ENCODE data around the gene TMEM69.
"Not testable (repeated sequence)": the region's sequence is repeated elsewhere in the genome, so short reads cannot be mapped to it uniquely, and the experiment has no call there.

TMEM69 gene

DNA sequence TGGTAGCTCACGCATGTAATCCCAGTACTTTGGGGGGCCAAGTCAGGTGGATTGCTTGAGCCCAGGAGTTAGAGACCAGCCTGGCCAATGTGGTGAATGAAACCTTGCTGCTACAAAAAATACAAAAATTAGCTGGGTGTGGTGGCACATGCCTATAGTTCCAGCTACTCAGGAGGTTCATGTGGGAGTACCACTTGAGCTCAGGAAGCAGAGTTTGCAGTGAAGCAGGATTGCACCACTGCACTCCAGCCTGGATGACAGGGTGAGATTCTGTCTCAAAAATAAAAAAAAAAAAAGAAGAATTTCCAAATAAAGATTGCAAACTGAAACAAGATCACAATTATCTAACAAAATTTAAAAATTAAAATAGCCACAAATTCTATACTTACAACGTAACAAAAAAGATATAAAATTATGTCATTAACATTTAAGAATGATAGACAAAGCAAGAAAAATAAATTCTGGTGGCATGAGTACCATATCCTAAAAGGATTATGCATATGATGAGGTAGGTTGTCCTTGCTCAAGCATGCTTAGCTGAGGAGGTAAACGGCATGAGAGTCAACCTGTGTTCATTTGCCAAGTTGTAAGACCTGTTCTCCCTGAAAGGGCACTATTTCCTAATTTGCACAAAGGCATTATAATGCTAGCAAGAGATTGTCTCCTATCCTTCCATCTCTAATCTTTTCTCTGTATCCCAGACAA is 42.2 kb downstream of the TMEM69 start:
- Histone ChIP-seq H3K36me3 (ENCODE audit: low read depth) (peaks cover 7% of the 10 kb centered on the region), H3K27ac (ENCODE audit: poor library complexity, severe bottlenecking) (no peak overlapping the region), H3K27me3 (ENCODE audit: insufficient read depth, poor library complexity, severe bottlenecking) (no peaks in the 10 kb centered on the region), H3K4me1 (ENCODE audit: insufficient read depth, poor library complexity, severe bottlenecking) (no peaks in the 10 kb centered on the region), H3K4me3 (ENCODE audit: severe bottlenecking) (no peak overlapping the region), H3K9me3 (ENCODE audit: severe bottlenecking) (no peaks in the 10 kb centered on the region)
- TF ChIP-seq CTCF (IDR thresholded peaks at IDR 0.05; ENCODE audit: poor library complexity, severe bottlenecking): no peak
- no peak for DNase-seq (ENCODE audit: low spot score)
- ATAC-seq (ENCODE audit: low read depth): no peak

DNA sequence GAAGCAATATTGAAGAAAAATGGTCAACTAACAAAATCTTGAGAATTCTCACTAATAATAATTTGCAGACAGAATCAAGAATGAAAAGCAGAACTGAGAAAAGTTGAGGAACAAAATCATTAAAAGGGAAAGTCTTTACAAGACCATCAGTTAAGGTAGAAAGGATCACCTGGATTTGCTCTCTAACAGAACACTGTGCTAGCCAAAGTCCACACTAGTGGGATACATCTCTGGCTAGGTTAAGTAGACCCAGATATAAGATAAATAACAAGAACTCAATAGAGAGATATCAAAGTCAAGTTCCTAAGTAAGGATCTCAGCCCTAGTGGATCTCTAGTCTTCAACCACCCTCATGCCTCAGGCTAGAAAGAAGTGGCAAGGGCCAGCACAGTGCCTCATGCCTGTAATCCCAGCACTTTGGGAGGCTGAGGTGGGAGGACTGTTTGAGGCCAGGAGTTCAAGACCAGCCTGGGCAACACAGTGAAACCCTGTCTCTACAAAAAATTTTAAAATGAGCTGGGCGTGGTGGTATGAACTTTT is 42.9 kb downstream of the TMEM69 start:
- peaks cover 7% of the 10 kb centered on the region for H3K36me3 ChIP-seq (ENCODE audit: low read depth)
- no peak overlapping the region for H3K4me3 ChIP-seq (ENCODE audit: severe bottlenecking)
- no peak for TF ChIP-seq CTCF (IDR thresholded peaks at IDR 0.05; ENCODE audit: poor library complexity, severe bottlenecking)

DNA sequence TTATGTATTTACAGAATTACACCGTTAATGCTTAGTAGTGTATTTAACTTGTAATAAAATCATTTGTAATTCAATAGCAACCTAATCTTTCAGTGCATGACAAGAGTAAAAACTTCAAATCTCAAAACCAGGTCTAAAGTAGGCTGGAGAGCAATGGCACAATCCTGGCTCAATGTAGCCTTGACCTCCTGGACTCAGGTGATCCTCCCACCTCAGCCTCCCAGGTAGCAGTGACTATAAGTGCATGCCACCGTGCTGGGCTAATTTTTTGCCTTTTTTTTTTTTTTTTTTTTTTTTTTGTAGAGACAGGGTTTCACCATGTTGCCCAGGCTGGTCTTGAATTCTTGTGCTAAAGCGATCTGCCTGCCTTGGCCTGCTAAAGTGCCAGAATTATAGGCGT is 51.2 kb downstream of the TMEM69 start:
- peaks cover 10% of the 10 kb centered on the region for H3K36me3 ChIP-seq (ENCODE audit: low read depth)
- H3K9me3 ChIP-seq (ENCODE audit: severe bottlenecking): no peaks in the 10 kb centered on the region
- H3K27me3 ChIP-seq (ENCODE audit: insufficient read depth, poor library complexity, severe bottlenecking): no peaks in the 10 kb centered on the region
- H3K4me1 ChIP-seq (ENCODE audit: insufficient read depth, poor library complexity, severe bottlenecking): no peaks in the 10 kb centered on the region
- H3K4me3 ChIP-seq (ENCODE audit: severe bottlenecking): no peak overlapping the region
- no peak overlapping the region for H3K27ac ChIP-seq (ENCODE audit: poor library complexity, severe bottlenecking)
- ATAC-seq (ENCODE audit: low read depth): no peak
- no peak for TF ChIP-seq CTCF (IDR thresholded peaks at IDR 0.05; ENCODE audit: poor library complexity, severe bottlenecking)
- DNase-seq (ENCODE audit: low spot score): no peak

More for the DNA sequence above, 42.9 kb downstream of the TMEM69 start:
- Histone ChIP-seq H3K27me3 (ENCODE audit: insufficient read depth, poor library complexity, severe bottlenecking) (no peaks in the 10 kb centered on the region), H3K9me3 (ENCODE audit: severe bottlenecking) (no peaks in the 10 kb centered on the region), H3K4me1 (ENCODE audit: insufficient read depth, poor library complexity, severe bottlenecking) (no peaks in the 10 kb centered on the region), H3K27ac (ENCODE audit: poor library complexity, severe bottlenecking) (no peak overlapping the region)
- ATAC-seq (ENCODE audit: low read depth) (no peak), DNase-seq (ENCODE audit: low spot score) (no peak)

DNA sequence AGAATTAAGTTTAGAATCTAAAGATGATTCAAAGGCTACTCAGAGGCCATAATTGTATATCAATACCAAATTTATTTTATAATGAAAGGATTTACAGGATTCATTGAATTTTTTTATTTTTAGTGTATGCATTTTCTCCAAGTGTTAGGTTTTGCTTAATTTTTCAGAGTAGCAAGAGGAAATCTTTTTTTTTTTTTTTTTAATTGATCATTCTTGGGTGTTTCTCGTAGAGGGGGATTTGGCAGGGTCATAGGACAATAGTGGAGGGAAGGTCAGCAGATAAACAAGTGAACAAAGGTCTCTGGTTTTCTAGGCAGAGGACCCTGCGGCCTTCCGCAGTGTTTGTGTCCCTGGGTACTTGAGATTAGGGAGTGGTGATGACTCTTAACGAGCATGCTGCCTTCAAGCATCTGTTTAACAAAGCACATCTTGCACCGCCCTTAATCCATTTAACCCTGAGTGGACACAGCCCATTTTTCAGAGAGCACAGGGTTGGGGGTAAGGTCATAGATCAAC is 51.7 kb downstream of the TMEM69 start:
- H3K9me3 ChIP-seq (ENCODE audit: severe bottlenecking); H3K27me3 ChIP-seq (ENCODE audit: insufficient read depth, poor library complexity, severe bottlenecking); H3K36me3 ChIP-seq (ENCODE audit: low read depth); ATAC-seq (ENCODE audit: low read depth); H3K4me3 ChIP-seq (ENCODE audit: severe bottlenecking); H3K27ac ChIP-seq (ENCODE audit: poor library complexity, severe bottlenecking); H3K4me1 ChIP-seq (ENCODE audit: insufficient read depth, poor library complexity, severe bottlenecking); DNase-seq (ENCODE audit: low spot score): not testable (repeated sequence)

Measured in RWPE2 (cell line).